HG02938 (cell line): Measurements from ENCODE around the gene IRAG1.

Experiments used
- ATAC-seq: cut with Tn5 transposase; IDR thresholded peaks from one replicate; pipeline ENCODE4 v1.9.1; 2021; ENCODE audit warnings: mild to moderate bottlenecking, moderate library complexity; ENCODE audit not compliant: unreplicated experiment

The IRAG1 gene

DNA sequence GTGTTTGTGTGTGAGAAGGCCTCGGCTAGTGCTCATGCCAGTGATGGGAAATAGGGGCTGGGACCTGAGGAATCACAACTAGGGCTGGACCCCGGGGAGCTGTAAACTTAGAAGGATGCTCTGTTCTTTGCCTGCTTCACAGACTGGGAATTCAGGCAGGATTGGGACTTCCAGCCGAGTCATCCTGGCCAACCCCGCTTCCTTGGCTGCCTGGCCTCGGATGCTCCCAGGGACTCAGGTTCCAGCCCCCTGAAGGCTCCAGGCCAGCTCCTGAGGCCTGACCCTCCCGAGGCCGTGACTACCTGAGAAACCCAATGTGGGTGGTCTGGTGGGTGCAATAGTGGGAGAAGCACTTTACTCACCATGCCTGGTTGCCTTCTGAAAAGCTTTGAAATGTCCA, 44.7 kb downstream of the IRAG1 start:
- no peak for ATAC-seq

GRCh38 chr11:10646681-10647355, 46.7 kb downstream of the IRAG1 start:
- no peak for ATAC-seq

DNA sequence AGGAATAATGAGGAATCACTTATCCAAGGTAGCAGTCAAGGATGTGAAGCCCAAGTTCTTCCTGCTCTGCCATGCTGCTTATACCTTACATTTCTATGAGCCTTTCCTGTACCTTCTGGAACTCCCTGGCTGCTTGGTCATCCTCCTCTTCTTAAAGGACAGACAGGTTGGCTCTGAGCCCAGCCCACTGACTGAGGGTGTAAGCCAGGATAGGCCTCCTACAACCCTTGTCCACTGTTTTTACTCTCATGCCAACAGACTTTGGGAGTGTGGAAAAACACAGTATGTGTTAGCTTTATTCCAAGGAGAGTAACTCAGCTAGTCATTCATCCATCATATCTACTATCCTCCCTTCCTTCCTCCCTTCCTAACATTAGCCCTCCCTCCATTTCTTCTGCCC, 47.5 kb downstream of the IRAG1 start:
- ATAC-seq: no peak

DNA sequence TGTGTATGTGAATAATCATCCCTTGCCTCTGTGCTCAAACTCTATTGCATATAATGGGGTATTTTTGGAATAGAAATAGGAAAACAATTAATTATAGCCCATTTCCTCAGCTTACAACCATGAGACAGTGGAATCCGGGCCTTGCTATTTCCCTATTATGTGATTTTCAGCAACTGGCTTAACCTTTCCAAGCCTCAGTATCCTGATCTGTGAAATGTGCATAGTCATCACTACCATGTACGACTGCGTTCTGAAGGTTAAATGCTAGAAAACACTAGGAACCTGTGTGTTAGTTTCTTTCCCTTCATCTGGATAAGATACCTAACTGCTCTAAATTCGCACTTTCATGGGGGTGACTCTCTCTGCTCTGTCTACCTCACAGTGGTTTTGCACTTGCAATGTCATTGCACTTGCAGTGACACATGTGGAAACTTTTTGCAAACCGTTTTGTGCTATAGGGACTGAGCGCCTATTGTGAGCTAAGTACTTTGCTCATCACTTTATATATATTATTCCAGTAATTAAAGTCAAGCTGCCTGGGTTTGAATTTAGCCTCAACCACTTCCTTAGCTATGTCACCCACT, 48.3 kb downstream of the IRAG1 start:
- no peak for ATAC-seq
